Measurements from ENCODE around the gene ELF1. TPM values are rescaled to one million over a fixed set of nuclear protein-coding genes. Genes with fewer than 3 reads are reported as not detected.

The ELF1 gene
- total and polyA plus RNA-seq, 2 of the 8 experiments (the other 6 are each of a cell fraction or from before 2014, with no cell fraction given), result 5.6 to 18.2 TPM

GRCh38 chr13:40981361-40981760 is 37.8 kb downstream of the ELF1 start:
- H2BK5ac ChIP-seq (ENCODE audit: low read depth, low read length), result no peak overlapping the region
- no peak overlapping the region for H3K27ac ChIP-seq (ENCODE audit: low read depth, low read length)
- H3K14ac ChIP-seq (ENCODE audit: insufficient read length), result no peak overlapping the region
- no peaks in the 10 kb centered on the region for H3K27me3 ChIP-seq (replicated peaks in 1 of 4; ENCODE audit: control insufficient read depth in 3 of 4, extremely low read depth in 1 of 4, insufficient read depth in 3 of 4, low read length in 3 of 4)
- no peak overlapping the region for H3K23ac ChIP-seq (ENCODE audit: insufficient read length)
- H2BK120ac ChIP-seq (replicated peaks; ENCODE audit: low read depth, low read length), result no peak overlapping the region
- POLR2A ChIA-PET (ENCODE audit: partially characterized antibody), result no interaction called here
- DNase-seq (ENCODE audit: low read depth in 1 of 2, low spot score in 2 of 2), result no peak
- no peak overlapping the region for H3K4me3 ChIP-seq (ENCODE audit: extremely low read depth in 1 of 4, insufficient read depth in 2 of 4, low read depth in 3 of 4, low read length in 4 of 4)
- no peak overlapping the region for H3K4ac ChIP-seq (replicated peaks; ENCODE audit: insufficient read length, low read depth, low read length)
- no peaks in the 10 kb centered on the region for H4K20me1 ChIP-seq (replicated peaks in 1 of 2; ENCODE audit: control insufficient read depth in 1 of 2, insufficient read depth in 2 of 2, low read length in 2 of 2)
- no peak for TF ChIP-seq SIX5 (IDR thresholded peaks at IDR 0.05; ENCODE audit: low read depth, low read length)
- no peak for TF ChIP-seq CHD1 (IDR thresholded peaks at IDR 0.05; ENCODE audit: low read depth, low read length)
- TF ChIP-seq TBP (IDR thresholded peaks at IDR 0.05; ENCODE audit: low read depth, low read length), result no peak
- TF ChIP-seq NRF1 (IDR thresholded peaks at IDR 0.05; ENCODE audit: low read depth, low read length), result no peak
- TF ChIP-seq MAFK (IDR thresholded peaks at IDR 0.05; ENCODE audit: low read depth, low read length), result no peak
- H3K18ac ChIP-seq (ENCODE audit: extremely low read depth, low read length), result no peak overlapping the region
- CTCF ChIA-PET (ENCODE audit: partially characterized antibody), result no interaction called here
- H4K8ac ChIP-seq (ENCODE audit: extremely low read depth, insufficient read depth, low read length), result no peak overlapping the region
- no peak for FAIRE-seq
- H3K23me2 ChIP-seq (ENCODE audit: low read depth, low read length), result no peaks in the 10 kb centered on the region
- H4K91ac ChIP-seq (replicated peaks; ENCODE audit: insufficient read length, low read length), result no peak overlapping the region
- no peaks in the 10 kb centered on the region for H3K79me1 ChIP-seq (ENCODE audit: low read depth, low read length)
- no peak overlapping the region for H2AK5ac ChIP-seq (ENCODE audit: low read depth, low read length)
- no peak overlapping the region for H2AFZ ChIP-seq (ENCODE audit: low read length)
- H3K56ac ChIP-seq (replicated peaks; ENCODE audit: insufficient read length, low read depth, low read length), result no peak overlapping the region
- no peaks in the 10 kb centered on the region for H3K9me3 ChIP-seq (ENCODE audit: insufficient read depth in 2 of 2, low read depth in 1 of 2, low read length in 1 of 2)
- 89% methylated on average over 3 of the region's 3 CpGs; no CpG with 5 or more reads in 1 of the 2 experiments for WGBS, 2 experiments (ENCODE audit: extremely low coverage in 1 of 2, insufficient coverage in 1 of 2, insufficient read length in 1 of 2, insufficient replicate concordance in 2 of 2, low coverage in 1 of 2, low lambda C conversion rate in 2 of 2, missing lambda C conversion rate in 1 of 2)
- H2BK15ac ChIP-seq (ENCODE audit: low read length), result no peak overlapping the region
- H3K4me1 ChIP-seq (replicated peaks in 1 of 4; ENCODE audit: control insufficient read depth in 3 of 4, insufficient read depth in 4 of 4, low read length in 3 of 4), result no peaks in the 10 kb centered on the region
- H3K9ac ChIP-seq (replicated peaks in 1 of 4; ENCODE audit: extremely low read depth in 1 of 4, low read depth in 3 of 4, low read length in 3 of 4), result no peak overlapping the region
- no peaks in the 10 kb centered on the region for H3K79me2 ChIP-seq (ENCODE audit: control insufficient read depth in 1 of 2, insufficient read depth in 2 of 2, low read length in 2 of 2)
- H3K36me3 ChIP-seq (ENCODE audit: control insufficient read depth in 2 of 4, insufficient read depth in 4 of 4, low read length in 3 of 4), result no peaks in the 10 kb centered on the region
- H4K5ac ChIP-seq (ENCODE audit: insufficient read length, low read depth, low read length), result no peak overlapping the region
- H3K4me2 ChIP-seq (ENCODE audit: insufficient read depth in 1 of 2, low read depth in 2 of 2, low read length in 2 of 2), result no peak overlapping the region
- H2BK20ac ChIP-seq (ENCODE audit: low read length), result no peak overlapping the region
- H2BK12ac ChIP-seq (ENCODE audit: low read depth, low read length), result no peak overlapping the region
